Natural killer cell (primary cell): ENCODE measurements around the gene GADD45G. TPM values are rescaled to one million over a fixed set of nuclear protein-coding genes. Genes with fewer than 3 reads are reported as not detected.

Source experiments
- ATAC-seq, 3 donors: fragments of 150-1000 bp in 2 of 3; fragments of 200-7000 bp in 1 of 3; cut with Tn5 transposase; 1 replicate in 1 of 3; 2 replicates in 2 of 3; pipeline ENCODE4 v1.10.0; 2021; ENCODE audit warnings: mild to moderate bottlenecking in 2 of 3, moderate library complexity in 2 of 3
- DNase-seq, 2 donors: peaks; one replicate each; pipeline versions ENCODE4 v3.0.0 to v3.0.0-alpha.2; 2013 to 2021; ENCODE audit warnings: mixed read lengths in 1 of 2
- H3K27ac ChIP-seq: one replicate; pipeline ENCODE4 v1.5.1; 2013; ENCODE audit warnings: mild to moderate bottlenecking, low read length
- H3K27me3 ChIP-seq: one replicate; pipeline ENCODE4 v1.6.1; 2013; ENCODE audit warnings: low read length; ENCODE audit not compliant: control insufficient read depth, insufficient read depth
- H3K36me3 ChIP-seq: one replicate; pipeline ENCODE4 v1.6.1; 2013; ENCODE audit warnings: low read length; ENCODE audit not compliant: control insufficient read depth, insufficient read depth
- H3K4me1 ChIP-seq: one replicate; pipeline ENCODE4 v1.6.1; 2013; ENCODE audit warnings: low read length; ENCODE audit not compliant: control insufficient read depth, insufficient read depth
- H3K4me3 ChIP-seq: one replicate; pipeline ENCODE4 v1.5.1; 2013; ENCODE audit warnings: low read length
- H3K9me3 ChIP-seq: one replicate; pipeline ENCODE4 v1.6.1; 2013; ENCODE audit warnings: low read length; ENCODE audit not compliant: control insufficient read depth, insufficient read depth
- H3K27ac Mint-ChIP-seq, 2 donors: one replicate each; pipeline ENCODE4 v1.8.0; 2022; ENCODE audit warnings: mild to moderate bottlenecking in 2 of 2, mixed read lengths in 2 of 2, moderate library complexity in 1 of 2
- H3K27me3 Mint-ChIP-seq, 2 donors: one replicate each; pipeline ENCODE4 v1.8.0; 2022; ENCODE audit warnings: low read depth in 2 of 2, mixed read lengths in 2 of 2
- H3K36me3 Mint-ChIP-seq: one replicate; pipeline ENCODE4 v1.8.0; 2022; ENCODE audit warnings: mixed read lengths
- H3K4me1 Mint-ChIP-seq, 2 donors: one replicate each; pipeline ENCODE4 v1.8.0; 2022; ENCODE audit warnings: mixed read lengths in 2 of 2
- H3K4me3 Mint-ChIP-seq: one replicate; pipeline ENCODE4 v1.8.0; 2022; ENCODE audit warnings: mild to moderate bottlenecking, moderate library complexity, mixed read lengths
- H3K9me3 Mint-ChIP-seq, 2 donors: one replicate each; pipeline ENCODE4 v1.8.0; 2022; ENCODE audit warnings: mixed read lengths in 2 of 2
- WGBS: methylation state at CpG from one replicate; pipeline ENCODE4 v1.1.7; 2013; ENCODE audit warnings: missing lambda C conversion rate; ENCODE audit not compliant: insufficient coverage; 5-methylcytosine and 5-hydroxymethylcytosine counted together
- intact Hi-C: fragments of 100-400 bp; cut with micrococcal nuclease; formaldehyde crosslinking; loops from one replicate; pipeline ENCODE4 v1.14.2; 2022
- total RNA-seq, 4 donors: library from RNA; stranded (reverse); fragments of 120-200 nt in 1 of 4; gene quantifications; one replicate each; pipeline versions ENCODE4 v1.2.3 to v1.2.4, GENCODE V29; 2013 to 2022
- TF ChIP-seq, protein P1 (sequence below): fragments of 200-600 bp; IDR thresholded peaks from one replicate; pipeline ENCODE4 v1.8.0; 2022; ENCODE audit warnings: antibody characterized with exemption

GADD45G gene
- total RNA-seq, 3 donors from 2014 or later (not counting 1 experiment from before 2014, with no cell fraction given) = 2.6 to 3.2 (median 2.8) TPM

DNA sequence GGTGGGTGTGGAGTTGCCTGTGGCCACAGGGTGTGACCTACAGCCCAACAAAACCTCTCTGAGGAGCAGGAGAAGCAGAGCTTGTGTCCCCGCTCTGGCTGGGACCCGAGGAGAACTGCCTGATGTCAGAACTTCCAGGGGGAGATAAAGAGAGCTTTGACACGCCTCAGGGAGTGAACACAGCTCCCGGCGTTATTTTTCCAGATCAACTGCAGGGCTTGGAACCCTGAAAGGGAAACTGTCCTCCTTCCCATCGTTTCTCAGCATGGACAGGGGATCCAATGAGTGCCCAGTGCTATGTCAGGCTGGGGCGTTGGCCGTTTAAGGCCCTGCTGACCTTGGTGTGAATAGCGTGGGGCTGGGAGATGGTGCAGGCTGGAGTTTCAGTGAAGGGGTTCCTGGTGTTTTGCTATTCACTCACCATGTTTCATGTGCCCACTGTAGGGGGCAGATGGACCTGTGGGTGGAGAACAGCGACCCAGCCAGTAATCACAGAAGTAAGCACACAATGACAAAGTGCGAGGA, 22.0 kb downstream of the GADD45G start:
- H3K4me3 ChIP-seq = no peak overlapping the region
- no peak overlapping the region for H3K4me3 Mint-ChIP-seq
- H3K27me3 ChIP-seq = no peaks in the 10 kb centered on the region
- 88% methylated on average over 11 of the region's 11 CpGs for WGBS
- H3K27me3 Mint-ChIP-seq = peaks cover 7 to 23% of the 10 kb centered on the region in 2 donors
- intact Hi-C loops = no loop called here
- H3K4me1 ChIP-seq = no peaks in the 10 kb centered on the region
- TF ChIP-seq, protein P1, sequence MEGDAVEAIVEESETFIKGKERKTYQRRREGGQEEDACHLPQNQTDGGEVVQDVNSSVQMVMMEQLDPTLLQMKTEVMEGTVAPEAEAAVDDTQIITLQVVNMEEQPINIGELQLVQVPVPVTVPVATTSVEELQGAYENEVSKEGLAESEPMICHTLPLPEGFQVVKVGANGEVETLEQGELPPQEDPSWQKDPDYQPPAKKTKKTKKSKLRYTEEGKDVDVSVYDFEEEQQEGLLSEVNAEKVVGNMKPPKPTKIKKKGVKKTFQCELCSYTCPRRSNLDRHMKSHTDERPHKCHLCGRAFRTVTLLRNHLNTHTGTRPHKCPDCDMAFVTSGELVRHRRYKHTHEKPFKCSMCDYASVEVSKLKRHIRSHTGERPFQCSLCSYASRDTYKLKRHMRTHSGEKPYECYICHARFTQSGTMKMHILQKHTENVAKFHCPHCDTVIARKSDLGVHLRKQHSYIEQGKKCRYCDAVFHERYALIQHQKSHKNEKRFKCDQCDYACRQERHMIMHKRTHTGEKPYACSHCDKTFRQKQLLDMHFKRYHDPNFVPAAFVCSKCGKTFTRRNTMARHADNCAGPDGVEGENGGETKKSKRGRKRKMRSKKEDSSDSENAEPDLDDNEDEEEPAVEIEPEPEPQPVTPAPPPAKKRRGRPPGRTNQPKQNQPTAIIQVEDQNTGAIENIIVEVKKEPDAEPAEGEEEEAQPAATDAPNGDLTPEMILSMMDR = no peak
- no peak for ATAC-seq
- H3K9me3 Mint-ChIP-seq = no peaks in the 10 kb centered on the region
- no peaks in the 10 kb centered on the region for H3K9me3 ChIP-seq
- no peak overlapping the region for H3K27ac Mint-ChIP-seq
- no peak for DNase-seq
- no peaks in the 10 kb centered on the region for H3K36me3 Mint-ChIP-seq
- no peaks in the 10 kb centered on the region for H3K36me3 ChIP-seq
- no peak overlapping the region for H3K27ac ChIP-seq
- H3K4me1 Mint-ChIP-seq = no peaks in the 10 kb centered on the region

DNA sequence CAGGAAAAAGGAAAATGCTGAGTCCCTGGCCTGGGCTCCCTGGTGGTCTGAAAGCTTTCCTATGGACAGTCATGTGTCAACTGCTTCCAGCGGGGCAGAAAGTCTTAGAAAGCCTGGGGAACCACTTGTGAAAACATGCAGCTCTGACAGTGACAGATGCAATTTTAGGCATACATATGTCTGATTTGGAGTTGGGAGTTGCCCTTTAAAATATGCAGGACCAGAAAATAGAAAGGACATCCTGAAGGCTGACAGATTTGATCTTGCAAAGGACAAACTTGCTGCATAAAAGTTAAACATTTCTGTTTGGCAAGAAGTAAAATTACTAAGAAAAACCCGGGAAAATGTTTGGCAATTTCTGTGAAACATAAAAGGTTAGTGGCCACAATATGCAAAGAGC, 23.8 kb downstream of the GADD45G start:
- intact Hi-C loops = no loop called here
- Mint-ChIP-seq H3K4me3 (no peak overlapping the region), H3K9me3 (no peaks in the 10 kb centered on the region), H3K4me1 (no peaks in the 10 kb centered on the region), H3K27ac (no peak overlapping the region), H3K36me3 (no peaks in the 10 kb centered on the region), H3K27me3 (peaks cover 10 to 22% of the 10 kb centered on the region in 2 donors)
- 82% methylated on average over 2 of the region's 2 CpGs for WGBS
- no peaks in the 10 kb centered on the region for H3K36me3 ChIP-seq
- TF ChIP-seq, protein P1 = no peak
- H3K9me3 ChIP-seq = no peaks in the 10 kb centered on the region
- DNase-seq (no peak), ATAC-seq (no peak)
- H3K27ac ChIP-seq = no peak overlapping the region
- no peaks in the 10 kb centered on the region for H3K4me1 ChIP-seq
- no peaks in the 10 kb centered on the region for H3K27me3 ChIP-seq
- no peak overlapping the region for H3K4me3 ChIP-seq

DNA sequence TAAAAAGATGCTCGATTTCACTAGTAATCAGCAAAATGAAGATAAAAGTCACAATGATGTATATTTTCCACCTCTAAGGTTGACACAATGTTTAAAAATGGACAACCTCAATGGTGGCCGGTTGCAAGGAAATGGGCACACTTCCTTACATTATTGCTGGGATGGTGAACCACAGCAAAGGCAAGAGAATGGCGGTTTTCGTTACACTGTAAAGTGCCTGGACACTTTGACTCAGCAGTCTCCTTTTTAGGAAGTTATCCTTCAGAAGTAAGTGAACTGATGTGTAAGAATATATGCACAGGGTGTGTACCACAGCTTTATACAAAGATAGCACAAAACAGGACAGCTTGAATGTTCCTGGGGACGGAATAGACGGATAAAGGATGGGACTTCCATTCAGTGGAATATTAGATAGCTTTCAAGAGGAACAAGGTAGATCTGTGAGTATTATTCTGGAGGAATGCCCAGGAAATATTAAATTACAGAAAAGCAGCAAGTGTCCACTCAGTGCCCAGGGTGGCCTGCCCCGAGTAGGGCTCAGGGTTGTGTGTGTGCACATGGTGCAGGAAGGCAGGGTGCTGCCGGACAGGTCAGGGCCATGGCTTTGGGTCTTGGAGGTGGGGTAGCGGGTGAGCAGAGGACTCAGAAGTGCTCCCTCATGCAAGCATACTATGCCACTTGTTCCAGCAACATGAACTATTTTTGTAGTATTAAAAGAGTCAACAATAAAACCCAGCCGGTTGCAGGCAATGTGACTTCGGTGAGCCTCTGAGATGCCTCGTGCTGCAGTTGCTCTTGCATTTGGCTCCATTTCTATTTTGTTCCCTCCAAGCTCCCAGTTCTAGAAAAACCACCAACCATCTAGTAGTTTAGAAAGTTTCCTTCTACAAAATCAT, 24.5 kb downstream of the GADD45G start:
- DNase-seq = no peak
- peaks cover 7 to 15% of the 10 kb centered on the region in 2 donors for H3K27me3 Mint-ChIP-seq
- intact Hi-C loops = no loop called here
- Histone ChIP-seq H3K27me3 (no peaks in the 10 kb centered on the region), H3K4me1 (no peaks in the 10 kb centered on the region), H3K4me3 (no peak overlapping the region), H3K36me3 (no peaks in the 10 kb centered on the region), H3K27ac (no peak overlapping the region), H3K9me3 (no peaks in the 10 kb centered on the region)
- WGBS = 87% methylated on average over 12 of the region's 12 CpGs
- no peak overlapping the region for H3K27ac Mint-ChIP-seq
- H3K4me3 Mint-ChIP-seq = no peak overlapping the region
- no peaks in the 10 kb centered on the region for H3K9me3 Mint-ChIP-seq
- H3K36me3 Mint-ChIP-seq = no peaks in the 10 kb centered on the region
- ATAC-seq = no peak
- H3K4me1 Mint-ChIP-seq = no peaks in the 10 kb centered on the region
- TF ChIP-seq, protein P1 = no peak
